Activated T-cell treated with anti-CD3 and anti-CD28 coated beads for 24 hours (primary cell): ENCODE results near the gene GPR39.
"Not testable (repeated sequence)": the region's sequence is repeated elsewhere in the genome, so short reads cannot be mapped to it uniquely, and the experiment has no call there.

Source experiments
- DNase-seq: peaks from one replicate; pipeline ENCODE4 v3.0.0-alpha.2; 2020; ENCODE audit warnings: low read depth

The GPR39 gene

DNA sequence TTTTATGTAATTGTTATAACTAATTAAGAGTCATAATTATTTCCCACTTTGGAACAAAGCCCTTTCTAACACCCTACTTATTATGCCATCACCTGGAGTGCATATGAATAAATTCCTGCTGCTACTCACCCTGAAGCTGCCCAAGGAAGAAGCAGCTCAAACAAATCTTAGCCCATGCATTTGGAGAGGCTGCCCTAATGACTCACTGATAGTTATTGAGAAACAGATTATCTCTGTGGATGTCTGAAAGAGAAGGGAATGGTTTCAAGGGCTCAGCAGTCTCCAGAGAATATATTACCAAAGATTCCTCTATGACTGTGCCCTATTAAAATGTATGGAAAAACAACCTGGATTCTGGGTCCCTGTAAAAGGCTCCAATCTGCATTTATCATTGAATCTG is 81.0 kb downstream of the GPR39 start:
- DNase-seq, result no peak

DNA sequence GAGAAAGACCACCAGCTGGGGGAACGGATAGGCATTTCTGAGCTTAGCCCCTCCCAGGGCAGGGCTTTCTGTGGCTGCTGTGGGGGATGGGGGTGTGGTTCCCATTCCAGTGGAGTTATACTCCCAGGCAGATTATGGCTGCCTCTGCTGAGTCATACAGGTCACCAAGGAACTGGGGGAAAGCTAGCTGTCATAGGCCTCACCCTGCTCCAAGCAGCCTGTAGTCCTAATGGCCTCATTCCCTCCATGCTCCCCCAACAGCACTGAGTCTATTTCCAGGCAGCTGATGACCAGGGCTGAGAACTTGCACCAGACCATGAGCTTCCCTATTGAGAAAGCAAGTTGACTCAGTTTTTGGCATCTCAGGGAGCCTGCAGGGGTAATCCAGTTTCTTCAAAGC is 87.1 kb downstream of the GPR39 start:
- no peak for DNase-seq

GRCh38 chr2:132515010-132515409 is 98.4 kb downstream of the GPR39 start:
- DNase-seq, result no peak

DNA sequence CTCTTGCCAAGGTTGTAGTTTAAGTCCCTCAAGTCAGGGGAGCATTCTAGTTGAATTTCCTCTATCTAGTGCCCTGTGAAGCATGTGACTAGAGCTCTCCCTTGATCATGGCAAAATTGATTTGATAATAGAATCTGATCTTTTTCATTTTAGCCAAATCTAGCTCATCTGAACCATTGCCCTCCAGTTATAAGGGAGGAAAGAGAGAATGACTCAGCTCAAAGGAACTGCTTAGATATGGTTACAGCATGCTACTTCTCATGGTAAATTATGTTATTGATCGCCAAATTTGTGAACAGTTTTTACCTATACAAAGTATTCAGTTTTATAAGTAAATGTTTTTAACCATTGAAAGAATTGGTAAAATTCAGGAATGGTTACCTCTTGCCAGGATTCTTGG is 100.8 kb downstream of the GPR39 start:
- no peak for DNase-seq

GRCh38 chr2:132518302-132518701 is 101.7 kb downstream of the GPR39 start:
- DNase-seq, result no peak

GRCh38 chr2:132519566-132519965 is 103.0 kb downstream of the GPR39 start:
- no peak for DNase-seq

GRCh38 chr2:132521341-132521740 is 104.7 kb downstream of the GPR39 start:
- no peak for DNase-seq

GRCh38 chr2:132522901-132523300 is 106.3 kb downstream of the GPR39 start:
- no peak for DNase-seq

DNA sequence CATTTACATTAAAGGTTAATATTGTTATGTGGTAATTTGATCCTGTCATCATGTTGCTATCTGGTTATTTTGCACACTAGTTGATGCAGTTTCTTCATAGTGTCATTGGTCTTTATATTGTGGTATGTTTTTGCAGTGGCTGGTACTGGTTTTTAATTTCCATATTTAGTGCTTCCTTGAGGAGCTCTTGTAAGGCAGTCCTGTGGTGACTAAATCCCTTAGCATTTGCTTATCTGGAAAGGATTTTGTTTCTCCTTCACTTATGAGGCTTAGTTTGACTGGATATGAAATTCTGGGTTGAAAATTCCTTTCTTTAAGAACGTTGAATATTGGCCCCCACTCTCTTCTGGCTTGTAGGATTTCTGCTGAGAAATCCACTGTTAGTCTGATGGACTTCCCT is 120.5 kb downstream of the GPR39 start:
- not testable (repeated sequence) for DNase-seq

DNA sequence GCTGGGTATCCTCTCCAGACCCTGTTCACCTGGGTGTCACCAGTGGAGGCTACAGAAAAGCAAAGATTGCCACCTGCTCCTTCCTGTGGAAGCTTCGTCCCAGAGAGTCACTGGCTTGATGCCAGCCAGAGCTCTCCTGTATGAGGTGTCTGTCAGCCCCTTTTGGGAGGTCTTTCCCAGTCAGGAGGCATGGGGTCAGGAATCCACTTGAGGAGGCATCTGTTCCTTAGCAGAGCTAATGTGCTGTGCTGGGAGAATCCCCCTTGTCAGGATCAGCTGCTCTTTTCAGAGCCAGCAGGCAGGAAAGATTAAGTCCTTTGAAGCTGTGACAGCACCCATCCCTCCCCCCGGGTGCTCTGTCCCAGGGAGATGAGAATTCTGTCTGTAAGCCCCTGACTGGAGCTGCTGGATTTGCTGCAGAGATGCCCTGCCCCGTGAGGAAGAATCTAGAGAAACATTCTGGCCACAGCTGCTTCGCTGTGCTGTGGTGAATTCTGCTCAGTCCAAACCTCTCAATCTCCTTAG is 121.8 kb downstream of the GPR39 start:
- DNase-seq, result no peak

- DNase-seq, result no peak
These were observed 123.6 kb downstream of the GPR39 start for GRCh38 chr2:132540166-132540565.

GRCh38 chr2:132542953-132543569 is 126.5 kb downstream of the GPR39 start:
- DNase-seq, result no peak

GRCh38 chr2:132544006-132544630 is 127.5 kb downstream of the GPR39 start:
- DNase-seq, result no peak

DNA sequence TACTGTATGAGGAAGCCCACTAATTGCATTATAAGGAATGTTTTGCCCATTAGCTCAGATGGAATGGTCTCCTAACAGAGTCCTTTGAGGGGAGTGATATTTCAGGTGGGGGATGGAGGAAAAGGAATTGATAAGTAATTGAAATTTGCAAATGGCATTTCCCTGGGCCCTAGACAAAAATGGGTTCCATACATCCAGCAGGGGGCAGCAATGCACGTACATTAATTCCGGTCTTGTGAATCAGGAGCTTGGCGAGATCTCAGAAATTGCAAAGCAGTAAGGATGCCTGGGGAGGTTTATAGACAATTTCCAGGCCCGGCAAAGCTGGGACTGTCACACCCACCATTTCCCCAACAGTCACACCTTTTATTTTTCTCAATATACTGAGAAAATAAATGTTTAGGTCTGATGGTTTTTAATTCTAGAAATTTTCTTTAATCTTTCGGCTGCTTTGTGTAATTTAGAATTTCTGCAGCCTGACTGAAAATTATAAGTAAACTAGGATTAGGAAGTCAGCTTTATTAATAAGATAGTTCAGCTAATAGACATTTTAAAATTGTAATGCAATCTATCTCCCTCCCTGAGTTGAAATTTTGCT is 130.6 kb downstream of the GPR39 start:
- peak; percentile 17 for DNase-seq

DNA sequence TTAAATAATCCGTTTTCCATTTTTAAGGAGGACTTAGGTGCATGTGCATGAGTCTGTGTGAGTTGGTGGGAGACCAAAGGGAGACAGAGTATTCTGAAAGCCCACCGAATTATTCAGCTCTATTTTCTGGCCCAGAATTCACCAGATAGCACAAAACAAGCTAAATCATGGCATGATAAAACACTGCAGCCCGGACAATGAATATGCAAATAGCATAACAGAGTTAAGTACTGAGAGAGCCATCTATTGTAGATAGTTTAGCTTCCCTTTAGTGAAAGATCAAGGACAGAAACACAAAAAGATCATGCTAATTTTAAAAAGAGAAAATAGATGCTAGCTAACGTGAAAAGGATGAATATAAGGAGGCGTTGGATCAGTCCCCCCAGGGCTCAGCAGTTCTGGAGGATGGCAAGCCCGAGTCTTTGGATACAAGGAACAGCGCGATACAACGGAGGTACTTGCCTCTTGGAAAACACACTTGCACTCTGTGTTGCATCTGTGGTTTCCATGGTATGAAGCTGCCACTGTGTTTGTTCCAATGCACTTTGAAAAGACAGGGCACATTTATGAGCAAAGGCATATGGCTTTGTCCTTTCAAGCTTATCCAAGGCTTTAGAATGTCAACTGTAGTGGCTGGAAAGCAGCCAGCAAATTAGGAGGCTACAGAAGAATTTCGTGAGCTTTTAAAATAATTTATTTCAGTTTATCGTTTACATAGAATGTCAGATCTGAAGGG is 133.5 kb downstream of the GPR39 start:
- no peak for DNase-seq

GRCh38 chr2:132550946-132551345 is 134.3 kb downstream of the GPR39 start:
- no peak for DNase-seq

DNA sequence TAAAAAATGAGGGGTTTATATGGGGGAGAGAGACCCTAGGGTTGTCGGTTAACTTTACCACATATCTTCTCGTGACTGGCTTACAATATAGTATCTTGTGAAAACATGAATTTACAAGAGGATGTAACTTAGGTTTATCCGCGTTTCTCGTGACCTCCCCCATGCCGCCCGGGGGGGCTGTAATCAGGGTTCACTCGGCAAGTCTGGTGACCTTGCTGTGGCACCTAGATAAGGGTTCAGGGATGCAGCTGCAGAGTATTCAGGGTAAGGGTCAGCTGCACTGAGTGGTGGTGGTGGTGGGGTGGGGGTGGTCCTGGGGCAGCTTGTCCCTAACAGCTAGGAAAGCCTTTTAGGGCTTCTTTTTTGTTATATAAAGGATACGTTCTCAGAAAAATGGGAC is 141.1 kb downstream of the GPR39 start:
- DNase-seq, result no peak

DNA sequence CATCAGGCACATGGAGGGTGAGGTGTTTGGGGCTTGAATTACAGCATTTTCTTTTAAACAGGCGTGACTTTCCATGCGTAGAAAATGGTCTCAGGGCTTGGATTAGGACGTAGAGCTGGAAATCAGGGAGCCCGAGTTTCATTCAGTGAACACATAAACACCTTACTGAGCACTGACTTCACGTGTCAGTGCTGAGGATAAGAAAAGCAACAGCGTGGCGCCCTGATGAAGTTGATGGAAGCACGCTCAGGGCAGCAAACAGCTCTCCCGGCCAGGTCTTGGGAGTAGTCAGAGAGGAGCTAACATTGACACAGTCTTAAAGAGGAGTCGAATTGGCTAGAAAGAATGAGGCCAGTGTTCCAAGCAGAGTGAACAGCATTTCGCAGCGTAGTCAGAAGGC is 142.7 kb downstream of the GPR39 start:
- DNase-seq, result no peak

DNA sequence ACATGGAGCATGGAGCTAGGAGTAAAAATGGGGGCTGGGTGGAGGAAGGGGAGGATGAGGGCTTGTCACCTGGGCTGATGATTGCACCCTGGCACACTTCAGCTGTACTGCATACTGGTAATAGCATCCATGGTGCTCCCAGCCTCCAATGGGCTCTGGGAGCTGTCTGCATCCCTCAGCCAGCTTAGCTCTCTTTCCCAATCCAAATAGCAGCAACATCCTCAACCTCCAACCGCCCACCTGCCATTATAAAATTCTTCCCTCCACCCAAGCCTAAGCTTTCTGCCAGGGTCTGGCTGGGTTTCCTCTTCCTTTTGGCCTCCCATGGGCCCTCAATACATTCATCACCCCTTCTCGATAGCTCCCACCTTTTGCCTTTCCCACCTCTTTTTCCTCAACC is 143.3 kb downstream of the GPR39 start:
- DNase-seq, result no peak

DNA sequence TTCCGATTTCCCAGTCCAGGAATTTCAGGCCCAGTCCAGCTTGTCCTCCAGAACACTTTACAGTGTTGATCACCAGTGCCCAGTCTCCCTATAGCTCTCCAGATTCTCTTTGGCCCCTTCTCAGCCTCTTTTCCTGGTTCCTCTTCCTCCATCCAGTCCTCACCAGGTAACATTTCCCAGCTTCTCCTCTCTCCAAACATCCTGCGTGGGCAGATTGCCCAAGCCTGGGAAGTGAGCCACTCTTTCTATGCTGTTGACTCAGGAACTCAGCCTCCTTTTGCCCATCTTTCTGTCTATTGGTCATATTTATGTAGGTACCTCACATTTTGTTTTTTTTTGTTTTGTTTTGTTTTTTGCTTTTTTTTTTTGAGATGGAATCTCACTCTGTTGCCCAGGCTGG is 144.0 kb downstream of the GPR39 start:
- DNase-seq, result no peak

- DNase-seq, result no peak
These were observed 145.6 kb downstream of the GPR39 start for GRCh38 chr2:132562245-132562644.

DNA sequence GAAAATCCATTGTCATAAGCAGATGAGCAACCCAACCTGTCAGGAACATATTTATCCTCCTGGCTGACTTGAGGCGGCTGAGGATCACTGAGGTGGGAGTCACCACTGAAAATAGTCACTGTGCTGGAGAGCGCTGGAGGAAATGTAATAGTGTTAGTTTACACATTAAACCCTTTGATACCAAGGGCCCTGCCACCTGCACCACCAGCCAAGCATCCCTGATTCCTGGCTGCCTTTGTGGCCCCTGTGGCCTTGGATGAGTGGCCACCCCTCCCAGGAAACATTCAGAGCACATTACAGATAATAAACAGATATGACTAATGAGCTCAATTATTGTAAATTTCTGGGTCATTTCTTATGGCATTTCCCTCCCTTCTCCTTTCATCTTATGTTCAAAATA is 147.5 kb downstream of the GPR39 start:
- no peak for DNase-seq

DNA sequence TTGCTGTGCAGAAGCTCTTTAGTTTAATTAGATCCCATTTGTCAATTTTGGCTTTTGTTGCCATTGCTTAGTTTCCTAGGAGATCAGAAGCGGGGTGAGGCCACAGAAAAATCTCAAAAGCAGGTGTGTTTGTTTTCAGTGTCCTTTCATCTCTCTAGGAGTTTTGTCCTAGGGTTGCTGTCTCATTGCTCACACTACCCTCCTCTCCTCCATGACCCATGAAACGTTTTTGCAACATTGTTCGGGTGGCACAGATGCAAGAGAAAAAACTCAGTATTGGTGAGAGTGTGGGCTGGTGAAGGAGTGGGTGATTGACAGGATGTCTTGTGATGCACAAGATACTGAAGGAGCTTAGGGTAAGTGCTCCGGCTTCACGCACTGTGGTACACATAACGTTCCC is 149.8 kb downstream of the GPR39 start:
- DNase-seq, result no peak
